AG08395 (cell line): ENCODE measurements around the gene UBL7.

ENCODE experiments used
- DNase-seq: peaks from one replicate; pipeline ENCODE4 v3.0.0; 2012; ENCODE audit warnings: mixed read lengths, low spot score

The UBL7 gene

DNA sequence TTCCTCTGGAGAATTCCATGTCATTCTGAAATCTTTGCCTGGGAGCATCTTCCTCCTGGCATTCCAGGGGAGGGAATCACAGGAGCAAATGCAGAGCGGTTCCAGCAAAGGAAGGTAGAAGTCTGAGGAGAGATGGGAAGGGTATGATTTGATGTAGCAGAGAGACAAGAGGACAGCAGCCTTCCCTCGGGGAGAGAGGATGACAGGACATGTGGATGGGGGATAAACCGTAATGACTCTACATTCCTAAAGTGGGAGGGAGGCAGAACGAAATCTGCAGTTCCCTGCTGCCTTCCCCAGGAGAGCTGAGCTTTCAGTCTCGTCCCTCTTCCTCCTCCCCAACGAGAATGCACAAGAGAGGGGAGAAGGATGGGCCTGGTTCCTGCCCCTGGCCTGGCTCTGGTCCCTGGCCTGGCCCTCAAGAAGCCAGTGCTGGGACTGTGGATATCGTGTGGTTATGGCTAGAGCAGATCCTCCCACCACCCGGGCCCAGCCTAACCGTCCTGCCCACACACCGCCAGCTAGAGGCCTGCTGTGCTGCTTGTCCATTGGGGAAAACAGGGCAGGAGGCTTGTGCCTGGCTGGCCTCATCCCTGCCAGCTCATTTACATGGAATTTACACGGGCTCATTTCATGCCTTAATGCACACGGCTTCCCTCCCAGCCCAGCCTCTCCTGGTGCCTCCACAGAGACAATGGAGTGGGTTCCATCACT, 53.8 kb downstream of the UBL7 start:
- peak; percentile 98 for DNase-seq

DNA sequence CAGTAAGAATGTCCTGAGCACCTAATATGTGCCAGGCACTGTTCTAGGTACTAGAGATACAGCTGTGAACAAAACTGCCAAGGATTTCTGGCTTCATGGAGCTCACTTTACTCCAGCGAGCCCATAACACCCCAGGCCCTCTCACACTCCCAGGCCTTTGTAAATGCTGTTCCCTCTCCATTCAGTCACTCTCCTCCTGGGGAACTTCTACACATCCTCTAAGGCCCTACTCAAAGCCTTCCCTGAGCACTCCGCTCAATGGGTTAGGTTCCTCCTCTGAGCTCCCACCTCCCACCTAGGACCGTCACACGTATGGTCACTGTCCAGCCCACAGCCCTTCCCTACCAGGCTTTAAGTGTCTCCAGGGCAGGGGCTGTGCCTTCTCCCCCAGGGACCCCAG, 54.4 kb downstream of the UBL7 start:
- DNase-seq = no peak

DNA sequence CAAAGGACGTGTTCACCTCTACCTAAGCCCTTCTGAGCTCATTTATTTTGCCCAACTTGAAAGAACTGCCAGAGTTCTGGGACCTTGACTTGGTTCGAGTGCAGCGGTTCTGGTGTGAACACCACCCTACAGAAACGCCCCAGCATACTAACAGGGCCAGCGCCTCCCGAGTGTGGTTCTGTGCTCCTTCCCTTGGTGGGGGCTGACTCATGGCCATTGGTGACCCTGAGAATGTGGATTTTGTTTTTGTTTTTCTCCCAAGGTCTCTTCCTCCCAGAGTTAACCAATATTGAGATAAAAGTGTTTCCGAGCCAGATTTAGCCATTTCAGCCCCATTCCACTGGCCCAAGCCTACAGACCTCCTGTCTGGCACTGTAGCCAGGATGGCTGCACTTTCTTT, 55.1 kb downstream of the UBL7 start:
- no peak for DNase-seq

DNA sequence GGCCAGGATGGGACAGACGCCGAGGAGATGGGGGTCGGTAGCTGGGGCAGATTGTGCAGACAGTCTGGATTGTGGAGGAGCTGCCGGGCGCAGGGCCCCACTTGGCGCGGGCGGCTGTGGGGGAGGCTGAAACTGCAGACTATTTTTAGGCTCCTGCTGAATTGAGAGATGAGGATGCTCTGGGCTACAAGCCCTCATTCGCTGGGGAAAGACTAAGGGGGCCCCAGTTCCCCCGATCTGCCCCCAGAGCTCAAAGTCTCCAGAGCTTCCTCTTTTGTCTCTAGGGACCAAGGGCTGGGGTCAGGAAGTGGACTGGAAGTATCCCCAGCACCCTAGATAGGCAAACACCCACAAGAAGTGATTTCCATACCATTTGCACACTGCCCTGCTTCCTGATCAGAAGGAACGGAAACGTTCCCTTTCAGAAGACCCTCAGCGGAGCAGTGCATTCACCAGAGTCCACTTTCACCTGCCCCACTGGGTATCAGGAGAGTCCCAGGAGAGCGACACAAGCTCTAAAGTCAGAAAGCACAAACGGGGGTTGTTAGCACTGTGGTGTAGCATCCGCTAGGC, 56.9 kb downstream of the UBL7 start:
- DNase-seq = no peak

DNA sequence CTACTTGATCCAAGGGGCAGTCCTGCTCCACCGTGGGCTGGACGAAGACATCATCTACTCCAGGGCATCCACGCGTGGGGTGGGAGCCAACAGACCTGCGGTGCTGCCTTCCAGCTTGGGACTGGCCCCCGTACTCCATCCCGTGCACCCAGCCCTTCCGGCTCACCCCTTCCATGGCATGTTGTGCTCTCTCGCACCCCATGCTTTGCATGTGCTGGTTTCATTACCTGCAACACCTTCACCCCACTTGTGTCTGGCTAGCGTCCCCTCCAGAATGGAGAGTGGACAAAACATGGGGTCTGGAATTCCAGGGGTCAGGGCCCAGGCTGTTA, 57.4 kb downstream of the UBL7 start:
- DNase-seq = no peak

GRCh38 chr15:74402873-74403587, 57.9 kb downstream of the UBL7 start:
- DNase-seq = no peak

- no peak for DNase-seq
These were observed 58.6 kb downstream of the UBL7 start for GRCh38 chr15:74402337-74402841.

- DNase-seq = no peak
These were observed 59.8 kb downstream of the UBL7 start for GRCh38 chr15:74400915-74401757.

DNA sequence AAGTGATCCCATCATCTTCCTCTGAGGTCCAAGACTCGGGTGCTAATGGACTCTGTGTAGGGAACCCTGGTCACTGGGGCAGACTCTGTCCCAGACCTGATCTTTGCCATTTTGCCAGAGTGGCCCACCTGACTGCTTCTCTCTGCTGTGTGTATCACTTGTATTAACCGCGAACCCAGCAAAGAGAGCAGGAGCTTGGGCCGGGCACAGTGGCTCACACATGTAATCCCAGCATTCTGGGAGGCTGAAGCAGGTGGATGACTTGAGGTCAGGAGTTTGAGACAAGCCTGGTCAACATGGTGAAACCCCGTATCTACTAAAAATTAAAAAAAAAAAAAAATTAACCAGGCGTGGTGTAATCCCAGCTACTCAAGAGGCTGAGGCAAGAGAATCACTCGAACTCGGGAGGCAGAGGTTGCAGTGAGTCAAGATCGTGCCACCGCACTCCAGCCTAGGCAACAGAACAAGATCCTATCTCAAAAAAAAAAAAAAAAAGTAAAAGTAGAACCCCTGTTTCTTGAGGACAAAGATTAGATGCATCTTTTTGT, 60.6 kb downstream of the UBL7 start:
- no peak for DNase-seq

DNA sequence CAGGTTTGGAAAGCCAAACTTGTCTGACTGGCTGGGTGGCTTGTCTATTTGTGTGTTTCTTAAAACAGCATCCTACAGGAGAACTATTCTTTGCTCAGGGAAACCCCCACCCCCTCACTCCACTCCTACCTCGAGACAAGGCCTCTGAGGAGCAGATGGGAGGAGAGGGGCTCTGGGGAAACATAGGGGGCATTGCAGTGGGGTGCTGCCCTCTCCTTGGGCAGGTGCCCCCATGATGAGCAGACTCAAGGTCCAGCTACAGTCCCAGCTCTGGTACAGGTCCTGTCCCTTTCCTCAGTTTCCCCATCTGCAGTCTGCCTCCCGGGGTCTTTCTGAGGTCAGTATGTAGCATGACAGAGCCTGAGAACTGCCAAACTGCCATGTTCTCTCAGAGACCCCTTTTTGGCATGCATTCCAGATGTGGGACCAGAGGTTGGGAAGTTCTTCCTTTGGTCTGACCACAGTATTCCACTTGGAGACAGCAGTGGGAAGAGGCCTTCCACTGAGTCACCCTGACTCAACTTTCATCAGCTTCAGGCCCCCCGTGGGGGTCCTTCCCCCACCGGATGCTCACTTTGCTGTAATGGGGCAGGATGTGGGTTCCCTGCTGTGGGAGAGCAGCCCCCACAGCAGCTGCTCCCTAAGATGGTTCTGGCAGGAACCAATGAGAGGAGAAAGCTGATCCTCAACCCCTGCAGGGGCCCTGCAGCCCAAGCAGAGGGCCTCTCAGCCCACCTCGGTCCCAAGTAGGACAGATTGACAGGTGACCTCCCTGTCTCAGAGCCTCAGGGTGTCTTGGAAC, 61.2 kb downstream of the UBL7 start:
- peak; percentile 45 for DNase-seq

DNA sequence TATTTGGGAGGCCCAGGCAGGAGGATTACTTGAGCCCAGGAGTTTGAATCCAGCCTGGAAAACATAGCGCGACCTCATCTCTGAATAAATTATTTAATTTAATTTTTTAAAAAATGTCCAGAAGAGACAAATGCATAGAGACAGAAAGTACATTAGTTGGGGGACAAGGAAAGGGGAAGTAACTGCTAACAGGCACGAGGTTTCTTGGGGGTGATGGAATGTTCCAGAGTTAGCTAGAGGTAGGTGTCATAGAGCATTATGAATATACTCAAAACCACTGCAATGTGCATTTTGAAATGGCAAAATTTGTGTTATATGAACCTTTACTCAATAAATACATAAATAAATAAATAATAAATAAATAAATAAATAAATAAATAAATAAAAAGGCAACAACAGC, 61.9 kb downstream of the UBL7 start:
- no peak for DNase-seq

GRCh38 chr15:74398183-74398582, 62.8 kb downstream of the UBL7 start:
- DNase-seq = no peak

DNA sequence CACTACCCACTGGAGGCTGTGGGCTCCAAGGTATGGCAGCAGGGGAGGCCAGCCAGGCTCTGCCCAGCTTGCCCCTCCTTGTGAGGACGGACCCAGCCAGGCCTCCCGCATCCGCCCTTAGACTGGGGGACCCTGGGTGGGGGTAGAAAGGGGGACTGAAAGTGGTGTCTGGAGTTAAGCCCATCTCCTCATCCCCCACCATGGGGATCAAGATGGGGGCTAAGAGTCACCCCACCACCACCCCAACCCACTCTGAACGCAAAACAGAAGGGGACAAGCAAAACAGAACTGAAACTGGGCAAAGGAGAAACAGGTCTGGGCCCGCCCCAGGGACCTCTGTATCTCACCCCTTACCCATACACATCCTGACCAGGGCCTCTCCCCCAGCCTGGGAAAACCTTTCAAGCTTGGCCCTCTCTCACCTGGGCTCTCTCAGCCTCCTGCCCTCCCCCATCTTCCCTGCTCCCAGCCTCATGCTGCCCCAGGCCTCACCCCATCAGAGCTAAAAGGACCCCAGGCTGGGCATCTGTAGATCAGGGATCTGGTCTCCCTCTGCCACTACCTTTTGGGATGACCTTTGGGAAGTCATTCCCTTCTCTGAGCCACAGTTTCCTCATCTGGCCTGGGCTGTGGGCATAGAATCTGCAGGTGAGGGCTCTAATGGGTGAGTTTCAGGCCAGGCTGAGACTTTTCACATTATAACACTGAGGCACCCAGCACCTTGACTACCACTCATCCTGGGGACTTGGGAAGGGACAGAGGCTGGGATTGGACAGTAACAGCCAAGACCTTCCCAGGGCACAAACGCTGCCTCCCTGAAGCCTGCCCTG, 63.5 kb downstream of the UBL7 start:
- DNase-seq = no peak

GRCh38 chr15:74396445-74397238, 64.3 kb downstream of the UBL7 start:
- DNase-seq = no peak

DNA sequence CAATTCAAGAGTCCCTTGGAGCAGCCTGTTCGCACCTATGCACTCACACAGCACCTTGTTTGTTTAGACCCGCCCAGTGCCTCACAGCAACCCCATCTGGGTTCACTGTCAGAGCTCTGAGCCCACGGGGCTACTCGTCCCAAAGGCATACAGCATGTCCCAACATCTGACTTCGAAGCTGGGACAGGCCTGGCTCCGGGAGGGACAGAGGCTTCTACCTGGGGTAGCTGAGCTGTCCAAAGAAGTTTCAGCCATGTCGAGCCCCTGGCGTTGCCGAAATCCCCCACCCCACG, 64.9 kb downstream of the UBL7 start:
- no peak for DNase-seq
